ENCODE data around the gene MFN2.
A peak's percentile ranks its signal among the peaks of the same experiment; 100 is the strongest.
"Not testable (repeated sequence)": the region's sequence is repeated elsewhere in the genome, so short reads cannot be mapped to it uniquely, and the experiment has no call there.

MFN2 gene

GRCh38 chr1:12032161-12032621, 51.9 kb downstream of the MFN2 start:
- TF ChIP-seq POLR2A (IDR thresholded peaks at IDR 0.05; ENCODE audit: low read depth, low read length) (no peak), POLR2AphosphoS5 (IDR thresholded peaks at IDR 0.05; ENCODE audit: low read depth, low read length) (0 out of 2 replicates have a peak, but pooled peaks have one; percentile 17)
- DNase-seq (ENCODE audit: insufficient read length) = no peak
- FAIRE-seq = no peak

- DNase-seq (ENCODE audit: insufficient read length); FAIRE-seq: not testable (repeated sequence)
Measured at GRCh38 chr1:12033441-12033840, 53.2 kb downstream of the MFN2 start.

GRCh38 chr1:12034381-12034801, 54.1 kb downstream of the MFN2 start:
- no peak for FAIRE-seq
- no peak for TF ChIP-seq TAF1 (IDR thresholded peaks at IDR 0.05; ENCODE audit: borderline replicate concordance, low read depth, low read length)
- TF ChIP-seq POLR2A (IDR thresholded peaks at IDR 0.05; ENCODE audit: low read depth, low read length) = no peak
- TF ChIP-seq POLR2AphosphoS5 (IDR thresholded peaks at IDR 0.05; ENCODE audit: low read depth, low read length) = no peak
- DNase-seq (ENCODE audit: insufficient read length) = no peak

GRCh38 chr1:12035312-12035711, 55.1 kb downstream of the MFN2 start:
- no peak for FAIRE-seq
- TF ChIP-seq POLR2A (IDR thresholded peaks at IDR 0.05; ENCODE audit: low read depth, low read length) (no peak), TAF1 (IDR thresholded peaks at IDR 0.05; ENCODE audit: borderline replicate concordance, low read depth, low read length) (no peak), POLR2AphosphoS5 (IDR thresholded peaks at IDR 0.05; ENCODE audit: low read depth, low read length) (no peak)
- DNase-seq (ENCODE audit: insufficient read length) = no peak

- no peak for TF ChIP-seq TAF1 (IDR thresholded peaks at IDR 0.05; ENCODE audit: borderline replicate concordance, low read depth, low read length)
- no peak for TF ChIP-seq POLR2AphosphoS5 (IDR thresholded peaks at IDR 0.05; ENCODE audit: low read depth, low read length)
- no peak for TF ChIP-seq POLR2A (IDR thresholded peaks at IDR 0.05; ENCODE audit: low read depth, low read length)
- FAIRE-seq (no peak), DNase-seq (ENCODE audit: insufficient read length) (no peak)
Measured at GRCh38 chr1:12037486-12038355, 57.5 kb downstream of the MFN2 start.

GRCh38 chr1:12038356-12039163, 58.3 kb downstream of the MFN2 start:
- no peak for TF ChIP-seq POLR2A (IDR thresholded peaks at IDR 0.05; ENCODE audit: low read depth, low read length)
- no peak for TF ChIP-seq TAF1 (IDR thresholded peaks at IDR 0.05; ENCODE audit: borderline replicate concordance, low read depth, low read length)
- no peak for TF ChIP-seq POLR2AphosphoS5 (IDR thresholded peaks at IDR 0.05; ENCODE audit: low read depth, low read length)
- no peak for DNase-seq (ENCODE audit: insufficient read length)
- peak; percentile 90 for FAIRE-seq

GRCh38 chr1:12039164-12039525, 58.9 kb downstream of the MFN2 start:
- no peak for TF ChIP-seq TAF1 (IDR thresholded peaks at IDR 0.05; ENCODE audit: borderline replicate concordance, low read depth, low read length)
- no peak for TF ChIP-seq POLR2AphosphoS5 (IDR thresholded peaks at IDR 0.05; ENCODE audit: low read depth, low read length)
- TF ChIP-seq POLR2A (IDR thresholded peaks at IDR 0.05; ENCODE audit: low read depth, low read length) = no peak
- DNase-seq (ENCODE audit: insufficient read length) (no peak), FAIRE-seq (no peak)

GRCh38 chr1:12039824-12040456, 59.7 kb downstream of the MFN2 start:
- DNase-seq (ENCODE audit: insufficient read length) = not testable (repeated sequence)
- FAIRE-seq = peak; percentile 21

GRCh38 chr1:12040457-12041051, 60.3 kb downstream of the MFN2 start:
- FAIRE-seq (peak; percentile 94), DNase-seq (ENCODE audit: insufficient read length) (no peak)
- TF ChIP-seq POLR2AphosphoS5 (IDR thresholded peaks at IDR 0.05; ENCODE audit: low read depth, low read length) (no peak; the same call in 1 of the 2 replicates), TAF1 (IDR thresholded peaks at IDR 0.05; ENCODE audit: borderline replicate concordance, low read depth, low read length) (no peak), POLR2A (IDR thresholded peaks at IDR 0.05; ENCODE audit: low read depth, low read length) (0 out of 2 replicates have a peak, but pooled peaks have one; percentile 20)

- peak; percentile 76 for FAIRE-seq
Measured at GRCh38 chr1:12044187-12044877, 64.1 kb downstream of the MFN2 start.

GRCh38 chr1:12046749-12047119, 66.5 kb downstream of the MFN2 start:
- DNase-seq (ENCODE audit: insufficient read length) (no peak), FAIRE-seq (no peak)
- TF ChIP-seq POLR2AphosphoS5 (IDR thresholded peaks at IDR 0.05; ENCODE audit: low read depth, low read length) (no peak), TAF1 (IDR thresholded peaks at IDR 0.05; ENCODE audit: borderline replicate concordance, low read depth, low read length) (no peak), POLR2A (IDR thresholded peaks at IDR 0.05; ENCODE audit: low read depth, low read length) (no peak)

More at GRCh38 chr1:12044187-12044877, 64.1 kb downstream of the MFN2 start:
- DNase-seq (ENCODE audit: insufficient read length) = not testable (repeated sequence)
